Astrocyte of the spinal cord (primary cell): Measurements from ENCODE around the gene HS6ST1.

Experiments used
- DNase-seq: peaks from one replicate; pipeline ENCODE4 v3.0.0; 2011; ENCODE audit warnings: low read depth, low spot score
- H3K4me3 ChIP-seq: 2 replicates; pipeline ENCODE4 v1.5.1; 2011; ENCODE audit warnings: low read depth, mild to moderate bottlenecking, low read length, moderate library complexity
- CTCF ChIP-seq: IDR thresholded peaks from 2 replicates; pipeline ENCODE4 v1.5.1; 2012; ENCODE audit warnings: low read depth, mild to moderate bottlenecking, low read length, inconsistent platforms
- in situ Hi-C: cut with HindIII; loops from 2 replicates; pipeline ENCODE4 v1.10.0; 2017; ENCODE audit warnings: low sequenced_read_pairs

HS6ST1 gene

GRCh38 chr2:128310094-128310716, 8.5 kb downstream of the HS6ST1 start:
- no peak overlapping the region for H3K4me3 ChIP-seq
- DNase-seq: no peak
- no peak for TF ChIP-seq CTCF
- in situ Hi-C loops: no loop called here

GRCh38 chr2:128309280-128310093, 9.2 kb downstream of the HS6ST1 start:
- in situ Hi-C loops: no loop called here
- H3K4me3 ChIP-seq: no peak overlapping the region
- no peak for TF ChIP-seq CTCF
- DNase-seq: peak; percentile 57

GRCh38 chr2:128308889-128309279, 9.8 kb downstream of the HS6ST1 start:
- no peak overlapping the region for H3K4me3 ChIP-seq
- no peak for DNase-seq
- TF ChIP-seq CTCF: no peak
- in situ Hi-C loops: no loop called here

GRCh38 chr2:128308284-128308731, 10.4 kb downstream of the HS6ST1 start:
- in situ Hi-C loops: no loop called here
- TF ChIP-seq CTCF: no peak
- no peak overlapping the region for H3K4me3 ChIP-seq
- no peak for DNase-seq

GRCh38 chr2:128307595-128307994, 11.1 kb downstream of the HS6ST1 start:
- no peak overlapping the region for H3K4me3 ChIP-seq
- no peak for TF ChIP-seq CTCF
- DNase-seq: no peak
- in situ Hi-C loops: no loop called here

GRCh38 chr2:128306931-128307460, 11.7 kb downstream of the HS6ST1 start:
- H3K4me3 ChIP-seq: no peak overlapping the region
- in situ Hi-C loops: no loop called here
- no peak for DNase-seq
- TF ChIP-seq CTCF: no peak
